Mucosa of rectum (tissue), 2 donors: Measurements from ENCODE around the gene SLC5A9.

ENCODE experiments used
- H3K27ac ChIP-seq, 2 donors: one replicate each; pipeline ENCODE4 v1.7.0; 2013; ENCODE audit warnings: inconsistent platforms in 2 of 2, low read depth in 2 of 2, low read length in 2 of 2
- H3K27me3 ChIP-seq, 2 donors: one replicate each; pipeline ENCODE4 v1.7.0; 2013; ENCODE audit warnings: low read length in 2 of 2; ENCODE audit not compliant: control insufficient read depth in 2 of 2, insufficient read depth in 2 of 2
- H3K36me3 ChIP-seq, 2 donors: one replicate each; pipeline ENCODE4 v1.7.0; 2013; ENCODE audit warnings: low read length in 2 of 2; ENCODE audit not compliant: control insufficient read depth in 2 of 2, insufficient read depth in 2 of 2
- H3K4me1 ChIP-seq, 2 donors: one replicate each; pipeline ENCODE4 v1.7.0; 2013; ENCODE audit warnings: low read length in 2 of 2, mild to moderate bottlenecking in 1 of 2; ENCODE audit not compliant: control insufficient read depth in 2 of 2, insufficient read depth in 2 of 2
- H3K4me3 ChIP-seq, 2 donors: one replicate each; pipeline ENCODE4 v1.7.0; 2013; ENCODE audit warnings: low read length in 2 of 2
- H3K9ac ChIP-seq, 2 donors: one replicate each; pipeline ENCODE4 v1.7.0; 2013; ENCODE audit warnings: low read length in 2 of 2, low read depth in 1 of 2, mild to moderate bottlenecking in 1 of 2
- H3K9me3 ChIP-seq, 2 donors: one replicate each; pipeline ENCODE4 v1.7.0; 2013; ENCODE audit warnings: low read length in 2 of 2; ENCODE audit not compliant: control insufficient read depth in 2 of 2
- donor health status: healthy.
- donor health status: Normal muscosa, but diverticular disease.

The SLC5A9 gene

GRCh38 chr1:48223366-48224240, 1.1 kb downstream of the SLC5A9 start:
- Histone ChIP-seq H3K27me3 (no peaks in the 10 kb centered on the region), H3K4me3 (no peak overlapping the region), H3K27ac (peak overlapping the region in 1 of 2 donors; percentile 38), H3K4me1 (peaks cover 6 to 14% of the 10 kb centered on the region in 2 donors), H3K9ac (no peak overlapping the region), H3K9me3 (no peaks in the 10 kb centered on the region), H3K36me3 (no peaks in the 10 kb centered on the region)

- no peaks in the 10 kb centered on the region for H3K36me3 ChIP-seq
- peaks cover 6 to 14% of the 10 kb centered on the region in 2 donors for H3K4me1 ChIP-seq
- no peak overlapping the region for H3K4me3 ChIP-seq
- H3K27me3 ChIP-seq: no peaks in the 10 kb centered on the region
- no peaks in the 10 kb centered on the region for H3K9me3 ChIP-seq
- no peak overlapping the region for H3K27ac ChIP-seq
- H3K9ac ChIP-seq: no peak overlapping the region
Measured at GRCh38 chr1:48224791-48225190, 2.3 kb downstream of the SLC5A9 start.

- no peak overlapping the region for H3K4me3 ChIP-seq
- H3K36me3 ChIP-seq: no peaks in the 10 kb centered on the region
- H3K9ac ChIP-seq: no peak overlapping the region
- no peak overlapping the region for H3K27ac ChIP-seq
- H3K27me3 ChIP-seq: no peaks in the 10 kb centered on the region
- peaks cover 6 to 14% of the 10 kb centered on the region in 2 donors for H3K4me1 ChIP-seq
- H3K9me3 ChIP-seq: no peaks in the 10 kb centered on the region
Measured at GRCh38 chr1:48225579-48225978, 3.1 kb downstream of the SLC5A9 start.

GRCh38 chr1:48227165-48228013, 4.9 kb downstream of the SLC5A9 start:
- Histone ChIP-seq H3K4me1 (peaks cover 6 to 11% of the 10 kb centered on the region in 2 donors), H3K27me3 (no peaks in the 10 kb centered on the region), H3K36me3 (no peaks in the 10 kb centered on the region), H3K9me3 (no peaks in the 10 kb centered on the region), H3K4me3 (no peak overlapping the region), H3K9ac (no peak overlapping the region), H3K27ac (no peak overlapping the region)

- no peak overlapping the region for H3K27ac ChIP-seq
- H3K36me3 ChIP-seq: no peaks in the 10 kb centered on the region
Measured at GRCh38 chr1:48228156-48228555, 5.6 kb downstream of the SLC5A9 start.

GRCh38 chr1:48229317-48229716, 6.8 kb downstream of the SLC5A9 start:
- H3K9me3 ChIP-seq: no peaks in the 10 kb centered on the region
- H3K4me1 ChIP-seq: no peaks in the 10 kb centered on the region
- no peak overlapping the region for H3K4me3 ChIP-seq
- H3K27me3 ChIP-seq: no peaks in the 10 kb centered on the region
- no peak overlapping the region for H3K27ac ChIP-seq
- H3K9ac ChIP-seq: no peak overlapping the region
- H3K36me3 ChIP-seq: no peaks in the 10 kb centered on the region

More at GRCh38 chr1:48228156-48228555, 5.6 kb downstream of the SLC5A9 start:
- Histone ChIP-seq H3K9me3 (no peaks in the 10 kb centered on the region), H3K9ac (no peak overlapping the region), H3K27me3 (no peaks in the 10 kb centered on the region), H3K4me1 (peaks cover 3 to 4% of the 10 kb centered on the region in 2 donors), H3K4me3 (no peak overlapping the region)

- Histone ChIP-seq H3K9me3 (no peaks in the 10 kb centered on the region), H3K27me3 (no peaks in the 10 kb centered on the region), H3K36me3 (no peaks in the 10 kb centered on the region), H3K4me1 (no peaks in the 10 kb centered on the region), H3K4me3 (no peak overlapping the region), H3K9ac (no peak overlapping the region), H3K27ac (no peak overlapping the region)
Measured at GRCh38 chr1:48230236-48230635, 7.7 kb downstream of the SLC5A9 start.

GRCh38 chr1:48232722-48233121, 10.2 kb downstream of the SLC5A9 start:
- Histone ChIP-seq H3K27ac (no peak overlapping the region), H3K36me3 (no peaks in the 10 kb centered on the region), H3K4me3 (no peak overlapping the region), H3K4me1 (no peaks in the 10 kb centered on the region), H3K9me3 (no peaks in the 10 kb centered on the region), H3K27me3 (no peaks in the 10 kb centered on the region), H3K9ac (no peak overlapping the region)

- Histone ChIP-seq H3K27me3 (no peaks in the 10 kb centered on the region), H3K9me3 (no peaks in the 10 kb centered on the region), H3K9ac (no peak overlapping the region), H3K4me1 (no peaks in the 10 kb centered on the region), H3K4me3 (no peak overlapping the region), H3K27ac (no peak overlapping the region), H3K36me3 (no peaks in the 10 kb centered on the region)
Measured at GRCh38 chr1:48233666-48234485, 11.4 kb downstream of the SLC5A9 start.
